HG03439 (cell line): ENCODE measurements around the gene FES.
"Not testable (repeated sequence)": the region's sequence is repeated elsewhere in the genome, so short reads cannot be mapped to it uniquely, and the experiment has no call there.

Experiments
- ATAC-seq: cut with Tn5 transposase; IDR thresholded peaks from one replicate; pipeline ENCODE4 v1.9.1; 2021; ENCODE audit warnings: mild to moderate bottlenecking, moderate library complexity; ENCODE audit not compliant: unreplicated experiment

Gene FES

GRCh38 chr15:90883976-90884718 is at the start of gene FES:
FES (plus strand) TSS chr15:90884504; CDS start chr15:90885046, 542 bp downstream.
- ATAC-seq = no peak

DNA sequence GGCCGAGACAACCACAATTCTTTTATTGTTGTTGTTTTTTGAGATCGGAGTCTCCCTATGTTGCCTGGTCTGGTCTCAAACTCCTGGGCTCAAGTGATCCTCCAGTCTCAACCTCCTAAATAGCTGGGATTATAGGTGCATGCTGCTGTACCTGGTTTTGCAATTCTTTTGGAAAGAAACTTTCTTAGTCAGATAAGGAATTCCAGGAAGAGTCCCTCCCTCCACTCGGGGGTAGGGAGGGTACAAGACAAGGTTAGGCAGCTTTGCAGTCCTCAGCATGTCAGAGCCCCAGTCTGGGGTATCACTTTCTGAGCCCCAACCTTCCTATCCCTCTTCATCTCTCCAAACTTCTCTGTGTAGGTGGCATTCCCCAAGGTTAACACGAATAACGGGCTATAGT is 49.7 kb upstream of the FES start:
- no peak for ATAC-seq

GRCh38 chr15:90836296-90836871 is 47.9 kb upstream of the FES start:
- ATAC-seq = no peak

DNA sequence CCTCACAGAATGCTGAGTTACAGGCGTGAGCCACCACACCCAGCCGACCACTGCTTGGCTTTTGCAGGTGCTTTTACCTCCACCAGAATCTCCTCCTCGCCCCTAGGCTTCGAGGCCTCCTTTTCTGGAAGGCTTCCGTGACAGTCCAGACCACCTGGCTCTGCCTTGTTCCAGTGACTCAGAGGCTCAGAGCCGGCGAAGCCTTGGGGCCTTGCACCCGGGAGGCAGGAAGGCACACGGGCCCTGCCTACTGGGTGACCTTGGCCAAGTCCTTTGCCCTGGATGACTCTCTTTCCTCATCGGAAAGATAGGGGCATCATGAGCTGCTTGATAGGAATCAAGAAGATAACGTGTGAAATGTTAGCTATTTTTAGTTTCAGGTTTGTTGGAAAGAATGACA is 47.2 kb upstream of the FES start:
- no peak for ATAC-seq

GRCh38 chr15:90838139-90838538 is 46.2 kb upstream of the FES start:
- no peak for ATAC-seq

GRCh38 chr15:90838544-90838943 is 45.8 kb upstream of the FES start:
- no peak for ATAC-seq

DNA sequence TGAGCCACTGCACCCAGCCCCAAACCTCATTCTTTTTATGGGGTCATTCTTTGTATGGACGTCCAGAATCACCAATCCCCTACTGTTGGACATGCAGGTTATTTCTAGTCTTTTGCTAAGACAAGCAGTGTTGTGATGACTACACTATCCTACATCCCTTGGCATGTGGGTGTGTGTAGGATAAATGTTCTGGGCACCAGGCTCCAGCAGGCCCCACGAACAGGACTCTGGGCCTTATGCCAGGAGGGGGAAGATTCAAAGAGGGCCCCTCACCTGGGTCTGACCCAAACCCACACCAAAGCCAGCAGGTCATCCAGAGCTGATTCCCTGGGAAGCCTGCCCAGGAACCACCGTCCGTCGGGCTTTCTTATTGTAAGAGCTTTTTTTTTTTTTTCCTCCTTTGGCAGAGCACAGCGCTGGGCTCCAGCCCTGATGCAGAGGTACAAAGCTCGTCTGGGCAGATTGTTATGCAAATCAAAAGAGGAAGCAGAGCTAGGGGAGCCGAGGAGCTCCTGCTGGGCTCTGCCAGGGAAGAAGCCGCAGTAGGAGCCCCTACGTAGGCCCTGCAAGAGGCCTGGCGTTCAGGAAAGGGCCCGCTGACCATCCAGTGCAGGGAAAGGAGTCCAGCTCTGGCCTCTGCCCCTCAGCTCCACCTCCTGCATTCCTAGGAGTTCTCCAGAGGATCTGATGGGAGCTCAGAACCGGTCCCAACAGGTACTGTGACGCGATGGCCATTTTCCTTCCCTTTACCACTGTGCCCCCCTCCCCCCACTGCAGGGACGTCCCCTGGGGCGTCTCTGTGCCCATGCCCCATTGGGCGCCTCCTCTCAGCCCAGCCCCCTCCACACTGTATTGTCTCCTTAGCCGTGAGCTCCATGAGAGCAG is 44.9 kb upstream of the FES start:
- no peak for ATAC-seq

DNA sequence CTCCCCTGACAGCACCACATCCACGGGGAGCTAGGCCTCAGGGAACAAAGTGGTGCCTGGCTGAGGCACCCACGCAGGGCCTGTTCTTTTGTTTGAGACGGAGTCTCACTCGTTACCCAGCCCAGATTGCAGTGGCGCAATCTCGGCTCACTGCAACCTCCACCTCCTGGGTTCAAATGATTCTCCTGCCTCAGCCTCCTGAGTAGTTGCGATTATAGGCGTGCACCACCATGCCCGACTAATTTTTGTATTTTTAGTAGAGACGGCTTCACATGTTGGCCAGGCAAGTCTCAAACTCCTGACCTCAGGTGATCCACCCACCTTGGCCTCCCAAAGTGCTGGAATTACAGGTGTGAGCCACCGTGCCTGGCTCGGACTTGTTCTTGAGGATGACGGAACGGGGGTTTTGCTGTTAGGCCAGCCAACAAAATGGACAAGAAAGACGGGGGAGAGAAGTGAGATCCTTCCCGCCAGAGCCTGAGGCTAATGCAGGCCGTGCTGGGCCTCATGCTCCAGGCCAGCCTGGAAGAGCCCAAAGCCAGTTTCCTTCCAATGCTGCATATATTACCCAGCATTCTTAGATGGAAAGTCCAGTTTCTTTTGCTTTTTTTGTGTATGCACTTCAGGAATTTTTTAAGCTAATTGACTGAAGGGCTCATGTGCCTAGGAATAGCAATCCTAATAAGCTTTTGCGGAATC is 44.0 kb upstream of the FES start:
- ATAC-seq = no peak

- no peak for ATAC-seq
Observed at GRCh38 chr15:90840954-90841353, 43.4 kb upstream of the FES start.

GRCh38 chr15:90844696-90845095 is 39.6 kb upstream of the FES start:
- no peak for ATAC-seq

DNA sequence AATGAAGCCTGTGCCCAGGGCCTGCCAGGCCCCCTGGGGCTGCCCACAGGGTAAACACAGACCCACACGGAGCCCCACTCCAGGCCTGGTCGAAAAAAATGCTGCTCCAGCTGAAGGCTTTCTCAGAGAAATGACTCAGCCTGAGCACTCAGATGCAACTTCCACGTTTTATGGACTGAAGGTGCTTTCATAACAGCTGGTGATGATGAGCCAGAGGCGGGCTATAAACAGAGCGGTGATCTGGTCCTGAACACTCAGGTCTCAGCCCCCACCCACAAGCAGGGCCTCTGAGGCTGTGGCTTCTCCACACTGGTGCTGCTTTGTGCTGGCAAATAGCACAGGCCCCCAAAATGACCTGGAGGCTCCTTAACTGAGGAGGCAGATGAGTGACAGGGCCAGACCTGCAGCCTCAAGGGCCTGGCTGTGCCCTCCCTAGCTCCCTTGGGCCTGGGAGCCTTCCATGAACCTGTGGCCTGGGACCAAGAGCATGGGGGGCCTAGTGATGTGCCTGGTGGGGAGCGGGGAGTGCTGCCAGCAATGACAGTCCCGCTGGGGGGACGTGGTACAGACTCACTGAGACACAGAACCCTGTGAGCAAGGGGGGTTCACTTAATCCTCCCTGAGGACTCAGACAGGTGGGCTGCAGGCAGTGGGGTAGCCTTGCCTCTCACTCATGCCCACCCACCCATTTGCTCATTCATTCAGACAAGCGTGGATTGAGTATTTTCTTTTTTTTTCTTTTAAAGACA is 38.9 kb upstream of the FES start:
- peak; percentile 54 for ATAC-seq

DNA sequence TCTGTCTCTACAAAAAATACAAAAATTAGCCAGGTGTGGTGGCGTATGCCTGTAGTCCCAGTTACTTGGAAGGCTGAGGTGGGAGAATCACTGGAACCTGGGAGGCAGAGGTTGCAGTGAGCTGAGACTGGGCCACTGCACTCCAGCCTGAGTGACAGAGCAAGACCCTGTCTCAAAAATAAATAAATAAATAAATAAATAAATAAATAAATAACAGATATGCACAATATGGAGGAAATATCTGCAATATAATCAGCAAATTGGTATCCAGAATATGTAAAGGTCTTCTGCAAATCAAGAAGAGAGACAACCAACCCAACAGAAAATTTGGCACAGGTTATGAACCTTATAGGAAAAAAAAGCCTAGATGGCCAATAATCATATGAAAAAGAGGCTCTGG is 34.9 kb upstream of the FES start:
- not testable (repeated sequence) for ATAC-seq

GRCh38 chr15:90851114-90851513 is 33.2 kb upstream of the FES start:
- ATAC-seq = no peak

DNA sequence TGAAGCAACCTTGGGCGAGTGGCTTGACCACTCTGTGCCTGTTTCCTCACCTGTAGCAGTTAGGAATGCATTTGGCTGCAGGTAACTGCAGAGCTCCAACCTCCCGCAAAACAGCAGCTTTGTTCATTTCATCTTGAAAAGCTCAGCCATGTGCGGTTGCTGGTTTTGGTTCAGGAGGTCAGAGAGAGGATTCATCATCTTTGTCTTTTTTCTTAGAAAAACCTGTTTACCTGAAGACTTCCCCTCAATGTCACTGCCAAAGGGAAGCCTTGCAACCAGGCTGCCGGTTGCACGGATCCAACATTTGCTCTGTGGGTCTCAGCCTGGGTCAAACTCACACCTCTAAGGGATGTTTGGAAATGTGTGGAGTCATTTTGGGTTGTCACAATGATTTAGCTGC is 32.4 kb upstream of the FES start:
- ATAC-seq = no peak

DNA sequence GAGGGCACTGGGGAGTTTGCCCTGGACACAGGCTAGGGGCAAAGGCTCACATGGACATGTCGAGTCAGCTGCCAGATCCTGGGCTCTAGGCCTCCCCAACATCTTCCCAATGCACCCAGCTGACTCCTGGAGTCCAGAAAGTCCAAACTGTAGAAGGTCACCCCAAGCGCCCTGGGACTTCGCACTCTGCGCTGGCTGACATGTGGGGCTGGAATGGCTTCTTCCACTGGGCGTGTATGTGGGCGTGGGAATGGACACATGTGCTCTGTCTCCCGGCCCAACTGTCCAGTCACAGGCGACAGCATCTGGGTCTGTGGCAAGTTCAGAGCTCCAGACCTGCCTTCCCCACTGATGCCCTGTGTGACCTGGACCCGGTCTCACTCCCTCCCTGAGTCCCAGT is 29.2 kb upstream of the FES start:
- no peak for ATAC-seq

- ATAC-seq = no peak
Observed at GRCh38 chr15:90857337-90857736, 27.0 kb upstream of the FES start.

GRCh38 chr15:90857883-90858443 is 26.3 kb upstream of the FES start:
- no peak for ATAC-seq

DNA sequence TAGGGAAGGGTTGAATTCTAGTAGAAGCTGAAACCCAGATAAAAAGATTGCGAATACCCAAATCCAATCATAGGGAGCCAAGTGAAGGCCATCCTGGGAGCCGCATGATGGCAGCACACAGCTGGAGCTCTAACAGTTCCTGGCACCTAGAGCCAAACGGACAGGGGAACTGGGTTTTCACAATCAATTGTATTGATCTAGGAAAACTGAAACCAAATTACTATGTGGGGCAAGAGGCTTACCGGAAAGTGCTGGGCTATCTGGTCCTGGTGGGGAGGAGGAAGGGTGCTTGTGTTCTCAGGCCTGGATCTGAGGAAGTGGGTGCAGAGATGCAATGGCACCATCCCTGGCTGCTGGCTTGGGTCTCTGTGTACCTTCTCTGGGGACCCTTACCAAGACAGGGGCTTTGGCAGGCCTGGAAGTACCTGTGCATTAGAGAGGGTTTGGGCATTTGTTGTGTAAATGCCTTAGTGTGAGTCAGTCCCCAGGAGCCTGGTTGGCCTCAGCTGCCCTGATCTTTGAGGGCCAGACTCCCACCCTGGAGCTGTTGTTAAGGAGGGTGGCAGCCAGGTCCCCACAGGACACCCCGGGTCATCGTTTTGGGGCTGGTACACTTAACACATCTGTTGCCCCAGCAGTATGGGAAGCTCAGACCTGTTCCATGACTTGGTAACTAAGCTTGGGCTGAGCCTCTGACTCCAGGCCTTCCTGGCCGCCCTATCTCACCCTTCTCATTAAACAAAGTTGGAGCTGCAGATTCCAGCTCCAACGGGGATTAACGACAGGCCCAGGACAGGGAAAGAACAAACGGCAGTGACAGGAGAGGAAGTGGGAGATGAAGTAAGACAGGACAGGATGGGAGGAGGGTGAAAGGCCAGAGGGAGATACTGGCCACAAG is 24.8 kb upstream of the FES start:
- no peak for ATAC-seq

DNA sequence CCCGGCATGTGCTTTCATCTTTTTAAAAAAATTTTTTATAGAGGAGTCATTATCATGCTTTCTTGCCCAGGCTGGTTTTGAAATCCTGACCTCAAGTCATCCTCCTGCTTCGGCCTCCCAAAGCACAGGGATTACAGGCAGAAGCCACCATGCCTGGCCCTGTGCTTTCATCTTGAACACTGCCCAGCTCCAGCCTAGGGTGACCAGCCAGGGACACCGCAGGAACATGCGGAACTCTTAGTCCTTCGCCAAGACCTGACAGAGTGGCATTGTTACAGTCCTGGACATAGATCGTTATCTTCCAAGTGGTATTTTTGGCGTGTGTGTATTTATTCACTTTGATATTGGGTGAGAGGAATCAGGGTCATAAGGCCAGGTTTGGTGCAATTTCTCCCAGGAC is 23.9 kb upstream of the FES start:
- no peak for ATAC-seq
